Heart left ventricle (tissue), 13 donors: ENCODE results near the gene ADIPOQ.
"Not testable (repeated sequence)": the region's sequence is repeated elsewhere in the genome, so short reads cannot be mapped to it uniquely, and the experiment has no call there.

Experiments
- POLR2A ChIP-seq, 2 donors: fragments of 450-650 bp; IDR thresholded peaks; one replicate each; pipeline ENCODE4 v1.6.1; 2017; ENCODE audit warnings: antibody characterized with exemption in 2 of 2, mild to moderate bottlenecking in 2 of 2, moderate library complexity in 2 of 2
- TF ChIP-seq, protein P1 (sequence below), 12 donors: fragments of 200-600 bp; sonication (generic) in 4 of 12; IDR thresholded peaks; one replicate each; pipeline versions ENCODE4 v1.5.0 to v1.8.0; 2018 to 2022; ENCODE audit warnings: antibody characterized with exemption in 12 of 12, mild to moderate bottlenecking in 5 of 12
- donor health status: ischemic (EF 13 %, LVEDD 7.1; RV severe dilation, severe dysfunction).
- donor health status: DM: no; HTN: yes; CAD: no.
- donor health status: DM: no; HTN: no; CAD: no.
- donor health status: ischemic (EF 25% LVEDD 6.9; RV normal size, moderate dysfunction).
- donor health status: ischemic (EF 25% LVEDD 5.7; RV mildly dilated, moderate dysfunction).
- donor health status: ischemic (EF 35%, LVEDD 5.7; RV mildly dilated, moderate dysfunction).
- donor health status: nonischemic (EF 11% LVEDD 7.7; RV severe dilation, severe dysfunction).
- donor health status: DM: yes; HTN: yes; CAD: no.
- donor health status: PGD.
- donor health status: ischemic (EF 29% LVEDD 5.4; RV normal size, mild dysfunction).
- donor health status: nonischemic (EF 23%, LVEDD 6.1; RV moderate dilation, normal function).

DNA sequence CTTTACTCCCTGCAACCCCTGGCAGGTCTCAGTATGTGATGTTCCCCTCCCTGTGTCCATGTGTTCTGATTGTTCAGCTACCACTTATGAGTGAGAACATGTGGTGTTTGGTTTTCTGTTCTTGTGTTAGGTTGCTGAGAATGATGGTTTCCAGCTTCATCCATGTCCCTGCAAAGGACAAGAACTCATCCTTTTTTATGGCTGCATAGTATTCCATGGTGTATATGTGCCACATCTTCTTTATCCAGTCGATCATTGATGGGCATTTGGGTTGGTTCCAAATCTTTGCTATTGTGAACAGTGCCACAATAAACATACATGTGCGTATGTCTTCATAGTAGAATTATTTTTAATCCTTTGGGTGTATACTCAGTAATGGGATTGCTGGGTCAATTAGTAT lies 61.2 kb downstream of the ADIPOQ start:
- TF ChIP-seq, protein P1, sequence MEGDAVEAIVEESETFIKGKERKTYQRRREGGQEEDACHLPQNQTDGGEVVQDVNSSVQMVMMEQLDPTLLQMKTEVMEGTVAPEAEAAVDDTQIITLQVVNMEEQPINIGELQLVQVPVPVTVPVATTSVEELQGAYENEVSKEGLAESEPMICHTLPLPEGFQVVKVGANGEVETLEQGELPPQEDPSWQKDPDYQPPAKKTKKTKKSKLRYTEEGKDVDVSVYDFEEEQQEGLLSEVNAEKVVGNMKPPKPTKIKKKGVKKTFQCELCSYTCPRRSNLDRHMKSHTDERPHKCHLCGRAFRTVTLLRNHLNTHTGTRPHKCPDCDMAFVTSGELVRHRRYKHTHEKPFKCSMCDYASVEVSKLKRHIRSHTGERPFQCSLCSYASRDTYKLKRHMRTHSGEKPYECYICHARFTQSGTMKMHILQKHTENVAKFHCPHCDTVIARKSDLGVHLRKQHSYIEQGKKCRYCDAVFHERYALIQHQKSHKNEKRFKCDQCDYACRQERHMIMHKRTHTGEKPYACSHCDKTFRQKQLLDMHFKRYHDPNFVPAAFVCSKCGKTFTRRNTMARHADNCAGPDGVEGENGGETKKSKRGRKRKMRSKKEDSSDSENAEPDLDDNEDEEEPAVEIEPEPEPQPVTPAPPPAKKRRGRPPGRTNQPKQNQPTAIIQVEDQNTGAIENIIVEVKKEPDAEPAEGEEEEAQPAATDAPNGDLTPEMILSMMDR (IDR thresholded peaks at IDR 0.05): not testable (repeated sequence)
- TF ChIP-seq POLR2A (IDR thresholded peaks at IDR 0.05): not testable (repeated sequence)
